Sigmoid colon (tissue), 7 donors: ENCODE measurements around the gene FOLR2. TPM values are rescaled to one million over a fixed set of nuclear protein-coding genes. Genes with fewer than 3 reads are reported as not detected.

Source experiments
- DNase-seq: peaks from one replicate; pipeline ENCODE4 v3.0.0-alpha.2; 2019
- H3K27ac ChIP-seq, 4 donors: fragments of 200-600 bp; sonication (generic); one replicate each; pipeline ENCODE4 v1.5.1; 2016 to 2019; ENCODE audit warnings: mild to moderate bottlenecking in 1 of 4
- H3K27me3 ChIP-seq, 3 donors: fragments of 200-600 bp; sonication (generic); one replicate each; pipeline ENCODE4 v1.5.1; 2019; ENCODE audit warnings: mild to moderate bottlenecking in 1 of 3
- H3K36me3 ChIP-seq, 4 donors: fragments of 200-600 bp; sonication (generic); one replicate each; pipeline ENCODE4 v1.5.1; 2016 to 2019
- H3K4me1 ChIP-seq, 4 donors: fragments of 200-600 bp; sonication (generic); one replicate each; pipeline ENCODE4 v1.5.1; 2017 to 2019
- H3K4me3 ChIP-seq, 4 donors: fragments of 200-600 bp; sonication (generic); one replicate each; pipeline ENCODE4 v1.5.1; 2017 to 2019; ENCODE audit warnings: mild to moderate bottlenecking in 2 of 4, moderate library complexity in 1 of 4
- H3K9me3 ChIP-seq, 4 donors: fragments of 200-600 bp in 3 of 4; sonication (generic) in 3 of 4; one replicate each; pipeline versions ENCODE4 v1.5.1 to v1.6.1; 2013 to 2019
- EP300 ChIP-seq, 4 donors: sonication (generic); formaldehyde crosslinking; IDR thresholded peaks; one replicate each; pipeline ENCODE4 v1.6.1; 2017; ENCODE audit warnings: antibody characterized with exemption in 4 of 4
- POLR2A ChIP-seq, 2 donors: fragments of 450-650 bp; IDR thresholded peaks; one replicate each; pipeline ENCODE4 v1.6.1; 2016; ENCODE audit warnings: antibody characterized with exemption in 2 of 2, mild to moderate bottlenecking in 2 of 2, moderate library complexity in 2 of 2
- POLR2AphosphoS5 ChIP-seq, 4 donors: sonication (generic); formaldehyde crosslinking; IDR thresholded peaks; one replicate each; pipeline ENCODE4 v1.6.1; 2017; ENCODE audit warnings: antibody characterized with exemption in 4 of 4
- WGBS, 2 donors: extraction: QIAGEN DNeasy Blood & Tissue Kit; methylation state at CpG; one replicate each; pipeline ENCODE4 v1.1.7; 2013; 5-methylcytosine and 5-hydroxymethylcytosine counted together
- intact Hi-C: fragments of 100-400 bp; cut with DNase I; formaldehyde crosslinking; loops from one replicate; pipeline ENCODE4 v1.15.1; 2023
- polyA plus RNA-seq, 3 donors: library from polyadenylated mRNA; stranded (reverse); fragments of 200-250 nt; gene quantifications; one replicate each; pipeline ENCODE4 v1.2.3, GENCODE V29; 2013
- total RNA-seq, 4 donors: library from RNA; depleted of rRNA; stranded (reverse); fragments of >200 nt; gene quantifications; one replicate each; pipeline ENCODE4 v1.1.0, GENCODE V29; 2016
- TF ChIP-seq, protein P1 (sequence below), 4 experiments: fragments of 450-650 bp in 3 of 4; fragments of 200-600 bp in 1 of 4; IDR thresholded peaks; one replicate each; pipeline ENCODE4 v1.5.1; 2016 to 2019; ENCODE audit warnings: antibody characterized with exemption in 4 of 4, mild to moderate bottlenecking in 3 of 4, moderate library complexity in 2 of 4
- donor health status: healthy with polysubstance abuse.
- donor health status: Bipolar disorder and iron deficiency.
- donor health status: healthy.

The FOLR2 gene
- total and polyA plus RNA-seq, 7 donors = 14.1 to 61.7 (median 27.0) TPM

DNA sequence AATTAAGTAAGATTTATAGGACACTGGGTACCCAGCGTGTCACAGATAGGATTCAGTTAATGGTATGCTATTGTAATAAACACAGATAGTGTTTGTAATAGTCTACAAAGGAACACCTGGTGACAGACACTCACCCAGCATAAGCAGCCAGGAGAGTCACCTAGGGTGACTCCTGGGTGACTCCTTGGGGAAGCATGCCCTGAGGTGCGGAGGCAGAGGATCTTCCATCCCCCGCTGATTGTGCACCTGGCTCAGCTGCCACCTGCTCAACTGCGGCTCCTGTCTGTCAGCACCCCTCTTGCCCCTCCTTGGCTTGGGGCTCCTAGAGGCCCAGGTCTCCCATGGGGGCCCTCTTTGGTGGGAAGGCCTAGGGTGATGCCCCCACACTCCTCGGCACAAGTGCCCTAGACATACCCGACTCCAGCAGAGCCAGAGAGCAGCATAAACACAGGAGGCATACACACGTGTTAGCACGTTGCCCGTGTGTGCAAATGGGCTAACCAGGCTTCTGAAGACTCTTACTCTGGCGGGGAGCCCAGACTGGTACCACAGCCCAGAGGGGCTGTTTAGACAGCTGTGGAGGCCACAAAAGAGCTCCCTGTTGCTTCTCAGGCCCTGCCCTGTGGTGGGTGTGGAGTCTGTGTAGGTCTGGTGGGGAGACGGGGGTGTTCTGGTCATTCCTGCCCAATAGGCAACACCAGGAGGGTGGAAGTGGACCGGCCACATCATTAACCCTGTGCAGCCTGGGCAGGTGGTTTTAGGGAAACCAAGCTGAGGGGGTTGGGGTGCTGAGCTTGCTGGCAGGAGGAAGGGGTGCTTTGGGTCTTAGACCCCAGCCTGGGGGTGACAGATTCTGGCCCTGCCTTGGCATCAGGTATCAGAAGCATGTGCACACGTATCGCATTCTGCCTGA lies 11.0 kb downstream of the FOLR2 start:
- intact Hi-C loops = no loop called here
- Histone ChIP-seq H3K4me1 (peaks cover 2 to 40% (median 37%) of the 10 kb centered on the region in 4 donors), H3K27ac (peak overlapping the region in 3 of 4 donors; percentile 19 to 38 (median 29)), H3K9me3 (no peaks in the 10 kb centered on the region), H3K4me3 (no peak overlapping the region), H3K27me3 (no peaks in the 10 kb centered on the region), H3K36me3 (peaks cover 41 to 56% (median 45%) of the 10 kb centered on the region in 4 donors)
- peak; percentile 77 for DNase-seq
- TF ChIP-seq POLR2AphosphoS5 (IDR thresholded peaks at IDR 0.05) (no peak), EP300 (IDR thresholded peaks at IDR 0.05) (no peak), POLR2A (IDR thresholded peaks at IDR 0.05) (no peak)
- TF ChIP-seq, protein P1, sequence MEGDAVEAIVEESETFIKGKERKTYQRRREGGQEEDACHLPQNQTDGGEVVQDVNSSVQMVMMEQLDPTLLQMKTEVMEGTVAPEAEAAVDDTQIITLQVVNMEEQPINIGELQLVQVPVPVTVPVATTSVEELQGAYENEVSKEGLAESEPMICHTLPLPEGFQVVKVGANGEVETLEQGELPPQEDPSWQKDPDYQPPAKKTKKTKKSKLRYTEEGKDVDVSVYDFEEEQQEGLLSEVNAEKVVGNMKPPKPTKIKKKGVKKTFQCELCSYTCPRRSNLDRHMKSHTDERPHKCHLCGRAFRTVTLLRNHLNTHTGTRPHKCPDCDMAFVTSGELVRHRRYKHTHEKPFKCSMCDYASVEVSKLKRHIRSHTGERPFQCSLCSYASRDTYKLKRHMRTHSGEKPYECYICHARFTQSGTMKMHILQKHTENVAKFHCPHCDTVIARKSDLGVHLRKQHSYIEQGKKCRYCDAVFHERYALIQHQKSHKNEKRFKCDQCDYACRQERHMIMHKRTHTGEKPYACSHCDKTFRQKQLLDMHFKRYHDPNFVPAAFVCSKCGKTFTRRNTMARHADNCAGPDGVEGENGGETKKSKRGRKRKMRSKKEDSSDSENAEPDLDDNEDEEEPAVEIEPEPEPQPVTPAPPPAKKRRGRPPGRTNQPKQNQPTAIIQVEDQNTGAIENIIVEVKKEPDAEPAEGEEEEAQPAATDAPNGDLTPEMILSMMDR (IDR thresholded peaks at IDR 0.05) = no peak
- 76 to 80% methylated on average over 14 of the region's 14 CpGs for WGBS, 2 donors

DNA sequence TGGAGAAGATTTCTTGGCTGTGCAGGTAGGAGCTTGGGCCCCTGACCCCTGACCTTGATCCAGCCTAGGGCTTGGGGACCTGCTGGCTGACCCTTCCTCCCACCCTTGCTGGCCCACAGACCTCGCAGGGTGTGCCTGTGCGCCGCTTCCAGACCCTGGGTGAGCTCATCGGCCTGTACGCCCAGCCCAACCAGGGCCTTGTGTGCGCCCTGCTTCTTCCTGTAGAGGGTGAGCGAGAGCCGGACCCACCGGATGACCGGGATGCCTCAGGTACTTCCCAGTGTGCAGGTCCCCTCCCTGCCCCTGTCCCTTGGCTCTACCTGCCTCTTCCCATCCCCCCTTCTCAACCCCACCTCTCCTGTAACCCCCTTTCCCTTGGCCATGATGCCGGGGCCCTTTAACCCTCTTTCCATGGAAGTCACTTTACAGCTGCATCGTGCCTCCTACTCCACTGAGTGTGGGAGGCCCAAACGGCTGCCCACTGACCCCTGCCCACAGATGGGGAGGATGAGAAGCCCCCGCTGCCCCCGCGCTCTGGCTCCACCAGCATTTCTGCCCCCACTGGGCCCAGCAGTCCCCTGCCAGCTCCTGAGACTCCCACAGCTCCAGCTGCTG lies 11.7 kb downstream of the FOLR2 start:
- TF ChIP-seq, protein P1 (IDR thresholded peaks at IDR 0.05) = peak in 1 of 4 experiments; percentile 16
- no peak for TF ChIP-seq POLR2A (IDR thresholded peaks at IDR 0.05)
- TF ChIP-seq POLR2AphosphoS5 (IDR thresholded peaks at IDR 0.05) = no peak
- TF ChIP-seq EP300 (IDR thresholded peaks at IDR 0.05) = no peak
- no peaks in the 10 kb centered on the region for H3K27me3 ChIP-seq
- H3K4me3 ChIP-seq = no peak overlapping the region
- H3K4me1 ChIP-seq = peaks cover 1 to 37% (median 35%) of the 10 kb centered on the region in 4 donors
- intact Hi-C loops = no loop called here
- H3K36me3 ChIP-seq = peaks cover 48 to 63% (median 53%) of the 10 kb centered on the region in 4 donors
- WGBS, 2 donors = 86 to 94% methylated on average over 16 of the region's 16 CpGs
- peak overlapping the region in 3 of 4 donors; percentile 19 to 38 (median 29) for H3K27ac ChIP-seq
- DNase-seq = no peak
- H3K9me3 ChIP-seq = no peaks in the 10 kb centered on the region

DNA sequence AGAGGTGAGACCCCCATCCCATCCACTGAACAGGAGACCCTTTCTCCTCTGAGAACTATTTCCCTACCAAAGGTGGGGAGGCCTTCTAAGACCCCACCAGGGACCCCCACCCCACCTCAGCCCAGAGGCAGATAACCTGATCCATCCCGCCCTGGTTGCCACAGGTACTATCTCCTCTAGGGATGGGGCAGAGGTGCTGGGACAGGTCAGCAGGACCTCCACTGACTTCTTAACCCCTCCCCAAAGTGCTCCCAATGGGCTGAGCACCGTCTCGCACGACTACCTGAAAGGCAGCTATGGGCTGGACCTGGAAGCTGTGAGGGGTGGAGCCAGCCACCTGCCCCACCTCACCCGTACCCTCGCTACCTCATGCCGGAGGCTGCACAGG lies 12.2 kb downstream of the FOLR2 start:
- Histone ChIP-seq H3K4me3 (no peak overlapping the region), H3K36me3 (peaks cover 53 to 68% (median 57%) of the 10 kb centered on the region in 4 donors), H3K9me3 (no peaks in the 10 kb centered on the region), H3K27ac (no peak overlapping the region), H3K27me3 (no peaks in the 10 kb centered on the region), H3K4me1 (peaks cover 0 to 37% (median 35%) of the 10 kb centered on the region in 4 donors)
- no peak for TF ChIP-seq EP300 (IDR thresholded peaks at IDR 0.05)
- TF ChIP-seq, protein P1 (IDR thresholded peaks at IDR 0.05) = no peak
- DNase-seq = no peak
- intact Hi-C loops = no loop called here
- 88 to 92% methylated on average over 7 of the region's 7 CpGs for WGBS, 2 donors

DNA sequence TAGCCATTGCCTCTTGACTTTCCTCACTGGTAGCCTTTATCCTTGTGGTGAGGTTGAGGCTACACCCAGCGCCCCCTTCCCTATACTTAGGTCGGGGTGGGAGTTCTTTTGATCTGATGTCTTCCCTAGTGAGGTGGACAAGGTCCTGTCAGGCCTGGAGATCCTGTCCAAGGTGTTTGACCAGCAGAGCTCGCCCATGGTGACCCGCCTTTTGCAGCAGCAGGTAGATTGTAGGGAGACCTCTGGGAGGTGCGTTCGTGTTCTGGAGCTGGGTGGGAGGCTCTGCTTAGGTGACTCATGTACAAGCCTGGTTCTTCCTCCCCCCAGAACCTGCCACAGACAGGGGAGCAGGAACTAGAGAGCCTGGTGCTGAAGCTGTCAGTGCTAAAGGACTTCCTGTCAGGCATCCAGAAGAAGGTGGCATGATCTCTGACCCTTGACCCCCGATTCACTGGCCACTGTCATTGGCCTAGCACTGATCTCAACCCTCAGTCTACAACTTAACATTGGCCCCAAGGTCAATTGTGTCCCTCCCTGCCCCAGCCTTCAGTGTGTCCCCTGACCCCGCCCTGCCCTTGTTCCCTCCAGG lies 12.8 kb downstream of the FOLR2 start:
- Histone ChIP-seq H3K4me3 (no peak overlapping the region), H3K36me3 (peaks cover 55 to 74% (median 62%) of the 10 kb centered on the region in 4 donors), H3K4me1 (peaks cover 0 to 37% (median 35%) of the 10 kb centered on the region in 4 donors), H3K9me3 (no peaks in the 10 kb centered on the region), H3K27ac (no peak overlapping the region), H3K27me3 (no peaks in the 10 kb centered on the region)
- DNase-seq = no peak
- WGBS, 2 donors = 93 to 94% methylated on average over 8 of the region's 8 CpGs
- intact Hi-C loops = no loop called here
- TF ChIP-seq, protein P1 (IDR thresholded peaks at IDR 0.05) = no peak
- no peak for TF ChIP-seq POLR2A (IDR thresholded peaks at IDR 0.05)
